ENCODE measurements around the gene FAN1.

DNA sequence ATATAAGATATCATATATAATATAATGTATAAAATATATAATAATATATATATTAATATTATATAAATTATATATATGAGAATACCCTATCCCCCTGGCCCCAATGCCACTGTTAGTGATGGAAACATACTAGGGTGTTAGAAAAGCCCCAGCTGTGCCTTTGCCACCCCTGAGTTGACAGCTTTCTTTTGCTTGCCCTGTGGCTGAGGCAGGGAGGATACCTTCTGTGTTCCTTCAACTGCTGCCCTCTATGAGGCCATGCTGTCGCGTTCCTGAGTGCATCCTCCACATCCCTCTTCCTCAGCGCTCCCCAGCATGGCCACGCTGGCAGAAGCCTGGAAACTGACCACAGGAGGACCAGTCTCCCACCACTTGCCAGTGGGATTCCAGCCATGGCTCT is 26.3 kb downstream of the FAN1 start:
- TF ChIP-seq POLR2A (IDR thresholded peaks at IDR 0.05): no peak
- TF ChIP-seq, protein P1, sequence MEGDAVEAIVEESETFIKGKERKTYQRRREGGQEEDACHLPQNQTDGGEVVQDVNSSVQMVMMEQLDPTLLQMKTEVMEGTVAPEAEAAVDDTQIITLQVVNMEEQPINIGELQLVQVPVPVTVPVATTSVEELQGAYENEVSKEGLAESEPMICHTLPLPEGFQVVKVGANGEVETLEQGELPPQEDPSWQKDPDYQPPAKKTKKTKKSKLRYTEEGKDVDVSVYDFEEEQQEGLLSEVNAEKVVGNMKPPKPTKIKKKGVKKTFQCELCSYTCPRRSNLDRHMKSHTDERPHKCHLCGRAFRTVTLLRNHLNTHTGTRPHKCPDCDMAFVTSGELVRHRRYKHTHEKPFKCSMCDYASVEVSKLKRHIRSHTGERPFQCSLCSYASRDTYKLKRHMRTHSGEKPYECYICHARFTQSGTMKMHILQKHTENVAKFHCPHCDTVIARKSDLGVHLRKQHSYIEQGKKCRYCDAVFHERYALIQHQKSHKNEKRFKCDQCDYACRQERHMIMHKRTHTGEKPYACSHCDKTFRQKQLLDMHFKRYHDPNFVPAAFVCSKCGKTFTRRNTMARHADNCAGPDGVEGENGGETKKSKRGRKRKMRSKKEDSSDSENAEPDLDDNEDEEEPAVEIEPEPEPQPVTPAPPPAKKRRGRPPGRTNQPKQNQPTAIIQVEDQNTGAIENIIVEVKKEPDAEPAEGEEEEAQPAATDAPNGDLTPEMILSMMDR (IDR thresholded peaks at IDR 0.05): no peak

All from right lobe of liver (tissue), 4 donors.